HepG2 (cell line): ENCODE measurements around the gene CNP. TPM values are rescaled to one million over a fixed set of nuclear protein-coding genes. Genes with fewer than 3 reads are reported as not detected.
A peak's percentile ranks its signal among the peaks of the same experiment; 100 is the strongest.

Experiments used
- ATF3 ChIP-seq: sonication (generic); formaldehyde crosslinking; IDR thresholded peaks from 2 replicates; pipeline ENCODE4 v1.4.0; 2020; ENCODE audit warnings: missing genetic modification reagents
- CCDC6 ChIP-seq: sonication (generic); formaldehyde crosslinking; IDR thresholded peaks from 2 replicates; pipeline ENCODE4 v1.8.1; 2022; ENCODE audit warnings: mild to moderate bottlenecking, missing genetic modification reagents, moderate library complexity
- CEBPB ChIP-seq: IDR thresholded peaks from 2 replicates; pipeline ENCODE4 v1.6.1; 2011; ENCODE audit warnings: low read depth, low read length, improper control_type of control experiment, borderline replicate concordance
- CREB3 ChIP-seq: sonication (generic); formaldehyde crosslinking; IDR thresholded peaks from 2 replicates; pipeline ENCODE4 v1.5.0; 2020; ENCODE audit warnings: missing genetic modification reagents
- DZIP1 ChIP-seq: sonication (generic); formaldehyde crosslinking; IDR thresholded peaks from 2 replicates; pipeline ENCODE4 v1.5.0; 2020; ENCODE audit warnings: mild to moderate bottlenecking, missing genetic modification reagents
- ERF ChIP-seq: IDR thresholded peaks from 2 replicates; pipeline ENCODE4 v1.6.1; 2018; ENCODE audit warnings: missing biosample characterization, missing genetic modification reagents
- FLYWCH1 ChIP-seq: sonication (generic); formaldehyde crosslinking; IDR thresholded peaks from 2 replicates; pipeline ENCODE4 v1.8.1; 2023; ENCODE audit warnings: mild to moderate bottlenecking, missing genetic modification reagents
- FOXO4 ChIP-seq: sonication (generic); formaldehyde crosslinking; conservative IDR thresholded peaks from 2 replicates; pipeline ENCODE4 v1.8.1; 2023; ENCODE audit warnings: missing genetic modification reagents
- GATAD1 ChIP-seq: IDR thresholded peaks from 2 replicates; pipeline ENCODE4 v1.6.1; 2016; ENCODE audit warnings: missing genetic modification reagents, missing compliant biosample characterization
- GFI1 ChIP-seq: sonication (generic); formaldehyde crosslinking; IDR thresholded peaks from 2 replicates; pipeline ENCODE4 v1.5.0; 2020; ENCODE audit warnings: missing genetic modification reagents, mild to moderate bottlenecking, borderline replicate concordance
- RBAK ChIP-seq: sonication (generic); formaldehyde crosslinking; IDR thresholded peaks from 2 replicates; pipeline ENCODE4 v1.5.1; 2020; ENCODE audit warnings: mild to moderate bottlenecking, missing genetic modification reagents
- REL ChIP-seq: sonication (generic); formaldehyde crosslinking; conservative IDR thresholded peaks from 2 replicates; pipeline ENCODE4 v1.8.0; 2022; ENCODE audit warnings: mild to moderate bottlenecking, missing genetic modification reagents, moderate library complexity
- REXO4 ChIP-seq: sonication (generic); formaldehyde crosslinking; IDR thresholded peaks from 2 replicates; pipeline ENCODE4 v1.8.0; 2022; ENCODE audit warnings: missing genetic modification reagents, mild to moderate bottlenecking, borderline replicate concordance
- RNF219 ChIP-seq: sonication (generic); formaldehyde crosslinking; IDR thresholded peaks from 2 replicates; pipeline ENCODE4 v1.5.0; 2020; ENCODE audit warnings: mild to moderate bottlenecking, missing genetic modification reagents
- ZBED4 ChIP-seq: sonication (generic); formaldehyde crosslinking; IDR thresholded peaks from 2 replicates; pipeline ENCODE4 v1.4.0; 2020; ENCODE audit warnings: missing genetic modification reagents, borderline replicate concordance
- ZNF335 ChIP-seq: sonication (generic); formaldehyde crosslinking; IDR thresholded peaks from 2 replicates; pipeline ENCODE4 v1.4.0; 2020; ENCODE audit warnings: missing genetic modification reagents
- ZNF616 ChIP-seq: sonication (generic); formaldehyde crosslinking; IDR thresholded peaks from 2 replicates; pipeline ENCODE4 v1.5.0; 2020; ENCODE audit warnings: low read depth, mild to moderate bottlenecking, missing genetic modification reagents
- polyA plus RNA-seq, 8 experiments: library from polyadenylated mRNA; depleted of rRNA in 3 of 8; stranded (reverse) in 7 of 8; unstranded in 1 of 8; fragments of >200 nt; fragmentation: Illumina TruSeq in 4 of 8; extraction: Trizol in 4 of 8; gene quantifications; 2 replicates each; pipeline versions ENCODE4 v1.2.1 to v1.2.3, GENCODE V29; 2011 to 2016; ENCODE audit warnings: low read depth in 4 of 8, missing spikeins in 1 of 8, mixed read lengths in 1 of 8; ENCODE audit not compliant: insufficient read depth in 1 of 8
- total RNA-seq, 5 experiments: library from RNA; depleted of rRNA; stranded (reverse); fragments of >200 nt; fragmentation: Illumina TruSeq; extraction: Trizol; gene quantifications; 2 replicates each; pipeline ENCODE4 v1.2.3, GENCODE V29; 2016; ENCODE audit warnings: low read depth in 1 of 5

Gene CNP
- total and polyA plus RNA-seq, 2 of the 13 experiments (the other 11 are each of a cell fraction or from before 2014, with no cell fraction given), result 97.2 to 161 TPM

GRCh38 chr17:41959336-41960095 lies 7.1 kb upstream of the CNP start (continued):
- peak; percentile 70; the same call in 1 of the 2 replicates for TF ChIP-seq GATAD1 (CRISPR knock-in tag)
- no peak for TF ChIP-seq DZIP1
- TF ChIP-seq REXO4 (CRISPR knock-in tag), result no peak
- TF ChIP-seq ATF3 (CRISPR knock-in tag), result peak; percentile 9; the same call in 1 of the 2 replicates
- no peak for TF ChIP-seq CCDC6 (CRISPR knock-in tag)
- TF ChIP-seq ZBED4 (CRISPR knock-in tag), result no peak
- peak; percentile 79 for TF ChIP-seq CEBPB
- 0 out of 2 replicates have a peak, but pooled peaks have one; percentile 44 for TF ChIP-seq RBAK (CRISPR knock-in tag)
- TF ChIP-seq ZNF616 (CRISPR knock-in tag), result no peak
- no peak for TF ChIP-seq FLYWCH1 (CRISPR knock-in tag)
- no peak for TF ChIP-seq REL (CRISPR knock-in tag)
- no peak for TF ChIP-seq RNF219
- no peak for TF ChIP-seq FOXO4 (CRISPR knock-in tag)
- TF ChIP-seq GFI1, result no peak; the same call in 1 of the 2 replicates
- no peak; the same call in 1 of the 2 replicates for TF ChIP-seq ZNF335 (CRISPR knock-in tag)
- TF ChIP-seq ERF (CRISPR knock-in tag), result no peak; the same call in 1 of the 2 replicates
- 0 out of 2 replicates have a peak, but pooled peaks have one; percentile 13 for TF ChIP-seq CREB3 (CRISPR knock-in tag)
